H9 (cell line): ENCODE data around the gene VAMP8. TPM values are rescaled to one million over a fixed set of nuclear protein-coding genes. Genes with fewer than 3 reads are reported as not detected.

Experiments used
- DNase-seq: peaks from one replicate; pipeline ENCODE4 v3.0.0-alpha.2; 2017
- H2AFZ ChIP-seq: one replicate; pipeline ENCODE4 v1.6.1; 2013; ENCODE audit warnings: mild to moderate bottlenecking, low read length, control low read depth, moderate library complexity
- H2AK5ac ChIP-seq: 2 replicates; pipeline ENCODE4 v1.6.1; 2013; ENCODE audit warnings: low read length, control low read depth, mixed read lengths; ENCODE audit not compliant: insufficient read length
- H2BK120ac ChIP-seq: one replicate; pipeline ENCODE4 v1.6.1; 2013; ENCODE audit warnings: low read depth, mild to moderate bottlenecking, low read length, control low read depth, inconsistent platforms; ENCODE audit not compliant: poor library complexity, severe bottlenecking
- H2BK12ac ChIP-seq: 2 replicates; pipeline ENCODE4 v1.6.1; 2013; ENCODE audit warnings: low read length, control low read depth, mixed read lengths, low read depth; ENCODE audit not compliant: insufficient read length
- H2BK15ac ChIP-seq: 2 replicates; pipeline ENCODE4 v1.6.1; 2013; ENCODE audit warnings: low read depth, low read length, control low read depth
- H2BK20ac ChIP-seq: one replicate; pipeline ENCODE4 v1.6.1; 2013; ENCODE audit warnings: low read depth, mild to moderate bottlenecking, low read length, control low read depth, inconsistent platforms; ENCODE audit not compliant: poor library complexity, severe bottlenecking
- H2BK5ac ChIP-seq: 2 replicates; pipeline ENCODE4 v1.6.1; 2013; ENCODE audit warnings: low read length, control low read depth, mixed read lengths; ENCODE audit not compliant: insufficient read length
- H3K14ac ChIP-seq: 2 replicates; pipeline ENCODE4 v1.6.1; 2013; ENCODE audit warnings: low read length, control low read depth; ENCODE audit not compliant: insufficient read depth
- H3K18ac ChIP-seq: 2 replicates; pipeline ENCODE4 v1.6.1; 2013; ENCODE audit warnings: low read depth, mild to moderate bottlenecking, mixed read lengths, low read length, control low read depth; ENCODE audit not compliant: insufficient read length
- H3K23ac ChIP-seq: 2 replicates; pipeline ENCODE4 v1.6.1; 2013; ENCODE audit warnings: low read length, control low read depth, mixed read lengths, low read depth; ENCODE audit not compliant: insufficient read length
- H3K23me2 ChIP-seq: 2 replicates; pipeline ENCODE4 v1.6.1; 2013; ENCODE audit warnings: low read depth, mild to moderate bottlenecking, mixed read lengths, low read length, control low read depth; ENCODE audit not compliant: insufficient read length, poor library complexity, severe bottlenecking
- H3K27ac ChIP-seq: 2 replicates; pipeline ENCODE4 v1.5.1; 2013; ENCODE audit warnings: low read length, control low read depth, mixed read lengths, low read depth; ENCODE audit not compliant: insufficient read length
- H3K27me3 ChIP-seq: 2 replicates; pipeline ENCODE4 v1.6.1; 2013; ENCODE audit warnings: low read length, control low read depth, inconsistent platforms; ENCODE audit not compliant: insufficient read depth
- H3K4ac ChIP-seq: 2 replicates; pipeline ENCODE4 v1.6.1; 2013; ENCODE audit warnings: low read depth, mild to moderate bottlenecking, control low read depth, inconsistent platforms, low read length, moderate library complexity
- H3K4me1 ChIP-seq: 2 replicates; pipeline ENCODE4 v1.6.1; 2013; ENCODE audit warnings: low read length, control low read depth, inconsistent platforms; ENCODE audit not compliant: insufficient read depth
- H3K4me2 ChIP-seq: 2 replicates; pipeline ENCODE4 v1.6.1; 2013; ENCODE audit warnings: low read length, control low read depth, mixed read lengths; ENCODE audit not compliant: insufficient read length, insufficient read depth
- H3K56ac ChIP-seq: 2 replicates; pipeline ENCODE4 v1.6.1; 2013; ENCODE audit warnings: low read depth, mild to moderate bottlenecking, mixed read lengths, low read length, control low read depth; ENCODE audit not compliant: insufficient read length
- H3K79me1 ChIP-seq: 2 replicates; pipeline ENCODE4 v1.6.1; 2013; ENCODE audit warnings: low read depth, mild to moderate bottlenecking, moderate library complexity, low read length, control low read depth, inconsistent platforms; ENCODE audit not compliant: insufficient read depth, poor library complexity, severe bottlenecking
- H3K79me2 ChIP-seq: 2 replicates; pipeline ENCODE4 v1.6.1; 2013; ENCODE audit warnings: low read length, control low read depth, inconsistent platforms; ENCODE audit not compliant: insufficient read depth
- H3K9ac ChIP-seq: 2 replicates; pipeline ENCODE4 v1.6.1; 2013; ENCODE audit warnings: low read length, control low read depth, mixed read lengths; ENCODE audit not compliant: insufficient read length; ENCODE audit errors: extremely low read depth
- H3K9me3 ChIP-seq: one replicate; pipeline ENCODE4 v1.6.1; 2013; ENCODE audit warnings: low read depth, low read length, inconsistent platforms; ENCODE audit not compliant: control insufficient read depth
- H3T11ph ChIP-seq: one replicate; pipeline ENCODE4 v1.6.1; 2013; ENCODE audit warnings: mild to moderate bottlenecking, low read length, control low read depth, inconsistent platforms
- H4K20me1 ChIP-seq: one replicate; pipeline ENCODE4 v1.6.1; 2013; ENCODE audit not compliant: control insufficient read depth, insufficient read length, insufficient read depth
- H4K5ac ChIP-seq: 2 replicates; pipeline ENCODE4 v1.6.1; 2013; ENCODE audit warnings: low read depth, mild to moderate bottlenecking, mixed read lengths, low read length, control low read depth; ENCODE audit not compliant: insufficient read length
- H4K8ac ChIP-seq: replicated peaks from 2 replicates; pipeline ENCODE4 v1.6.1; 2013; ENCODE audit warnings: low read length, control low read depth, mixed read lengths, low read depth; ENCODE audit not compliant: insufficient read length
- H4K91ac ChIP-seq: 2 replicates; pipeline ENCODE4 v1.6.1; 2013; ENCODE audit warnings: low read depth, mild to moderate bottlenecking, moderate library complexity, mixed read lengths, low read length, control low read depth; ENCODE audit not compliant: insufficient read length
- H3K27ac Mint-ChIP-seq, 3 experiments: 2 replicates in 2 of 3; 3 replicates in 1 of 3; pipeline ENCODE4 v1.8.0; 2020 to 2021; ENCODE audit warnings: mixed read lengths in 3 of 3, mild to moderate bottlenecking in 1 of 3, moderate library complexity in 1 of 3
- H3K27me3 Mint-ChIP-seq: 2 replicates; pipeline ENCODE4 v1.8.0; 2021; ENCODE audit warnings: low read depth, mild to moderate bottlenecking, moderate library complexity, mixed read lengths
- H3K36me3 Mint-ChIP-seq, 3 experiments: 2 replicates in 2 of 3; 3 replicates in 1 of 3; pipeline ENCODE4 v1.8.0; 2020 to 2021; ENCODE audit warnings: low read depth in 3 of 3, mixed read lengths in 3 of 3; ENCODE audit not compliant: insufficient read depth in 1 of 3
- H3K4me1 Mint-ChIP-seq, 2 experiments: 2 replicates each; pipeline ENCODE4 v1.8.0; 2020; ENCODE audit warnings: mixed read lengths in 2 of 2
- H3K4me3 Mint-ChIP-seq, 2 experiments: 2 replicates in 1 of 2; 3 replicates in 1 of 2; pipeline ENCODE4 v1.8.0; 2020 to 2021; ENCODE audit warnings: mild to moderate bottlenecking in 2 of 2, mixed read lengths in 2 of 2, moderate library complexity in 1 of 2
- H3K9me3 Mint-ChIP-seq, 2 experiments: 2 replicates in 1 of 2; 3 replicates in 1 of 2; pipeline ENCODE4 v1.8.0; 2020; ENCODE audit warnings: mild to moderate bottlenecking in 2 of 2, mixed read lengths in 2 of 2, moderate library complexity in 1 of 2
- CTCF ChIP-seq: fragments of 200-600 bp; sonication (generic); conservative IDR thresholded peaks from 3 replicates; pipeline ENCODE4 v1.8.0; 2021; ENCODE audit warnings: antibody characterized with exemption, mild to moderate bottlenecking
- WGBS: extraction: QIAGEN DNeasy Blood & Tissue Kit; methylation state at CpG from one replicate; pipeline ENCODE4 v1.1.7; 2013; ENCODE audit warnings: missing lambda C conversion rate, low lambda C conversion rate, mixed read lengths; ENCODE audit not compliant: insufficient read length; ENCODE audit errors: extremely low coverage; 5-methylcytosine and 5-hydroxymethylcytosine counted together
- total RNA-seq: library from RNA; stranded (reverse); gene quantifications from 2 replicates; pipeline ENCODE4 v1.2.1, GENCODE V29; 2021

VAMP8 gene
- total RNA-seq, 1 experiment from 2014 or later, result 33.4 TPM

GRCh38 chr2:85595301-85596025, 18.1 kb downstream of the VAMP8 start, which contains the start of gene RNF181:
Gene RNF181, plus strand, starts transcription at chr2:85595745. Its CDS starts 19 bp downstream, at chr2:85595764.
- no peak within 1 kb of the TSS for H2AFZ ChIP-seq
- no peak within 1 kb of the TSS for H2BK20ac ChIP-seq
- H3K4me2 ChIP-seq, result peak within 1 kb of the TSS; percentile 81
- H3K79me1 ChIP-seq, result no peaks in the 10 kb centered on the region
- peak within 1 kb of the TSS; percentile 87; the same call in 1 of the 2 replicates for H3K14ac ChIP-seq
- H3K23ac ChIP-seq, result no peak within 1 kb of the TSS
- no peak within 1 kb of the TSS for H4K91ac ChIP-seq
- H3K23me2 ChIP-seq, result peaks cover 9% of the 10 kb centered on the region
- no peaks in the 10 kb centered on the region for H3K9me3 Mint-ChIP-seq
- peaks cover 0 to 24% (median 21%) of the 10 kb centered on the region in 3 experiments; a peak in 5 of 7 replicates for H3K36me3 Mint-ChIP-seq
- DNase-seq, result peak; percentile 97
- H3K4me1 Mint-ChIP-seq, result peaks cover 17 to 18% of the 10 kb centered on the region in 2 experiments
- H3K9me3 ChIP-seq, result no peaks in the 10 kb centered on the region
- no peaks in the 10 kb centered on the region for H3K27me3 ChIP-seq
- no peak within 1 kb of the TSS for H2BK12ac ChIP-seq
- H2AK5ac ChIP-seq, result no peak within 1 kb of the TSS
- no peaks in the 10 kb centered on the region for H3K4me1 ChIP-seq
- no peak within 1 kb of the TSS for H3K4ac ChIP-seq
- H4K5ac ChIP-seq, result no peak within 1 kb of the TSS
- H3K27ac ChIP-seq, result no peak within 1 kb of the TSS
- H4K20me1 ChIP-seq, result no peaks in the 10 kb centered on the region
- no peak within 1 kb of the TSS for H4K8ac ChIP-seq
- no peaks in the 10 kb centered on the region for H3K79me2 ChIP-seq
- H3K9ac ChIP-seq, result peak within 1 kb of the TSS; percentile 96
- TF ChIP-seq CTCF, result no peak
- peak within 1 kb of the TSS; percentile 76 to 99 (median 97) for H3K27ac Mint-ChIP-seq
- H3T11ph ChIP-seq, result no peak within 1 kb of the TSS
- no peak within 1 kb of the TSS for H3K56ac ChIP-seq
- peaks cover 11% of the 10 kb centered on the region for H3K27me3 Mint-ChIP-seq
- no CpG with 5 or more reads among the region's 47 CpGs for whole genome bisulfite sequencing
- no peak within 1 kb of the TSS for H2BK5ac ChIP-seq
- no peak within 1 kb of the TSS for H2BK120ac ChIP-seq
- peak within 1 kb of the TSS; percentile 94 for H3K18ac ChIP-seq
- peak within 1 kb of the TSS; percentile 99 for H3K4me3 Mint-ChIP-seq
- no peak within 1 kb of the TSS for H2BK15ac ChIP-seq
